HCT116 (cell line): ENCODE data around the gene GPR108.

Experiments
- EZH2 ChIP-seq: fragments of 200-600 bp; sonication (generic); IDR thresholded peaks from 2 replicates; pipeline ENCODE4 v1.6.1; 2017; ENCODE audit warnings: antibody characterized with exemption, mixed run types
- EZH2phosphoT487 ChIP-seq: fragments of 200-600 bp; IDR thresholded peaks from 2 replicates; pipeline ENCODE4 v1.6.1; 2018; ENCODE audit warnings: antibody characterized with exemption, borderline replicate concordance
- POLR2A ChIP-seq: IDR thresholded peaks from 2 replicates; pipeline ENCODE4 v1.7.0; 2011; ENCODE audit warnings: borderline replicate concordance; ENCODE audit not compliant: insufficient read depth, insufficient read length; ENCODE audit errors: extremely low read depth
- POLR2AphosphoS5 ChIP-seq: IDR thresholded peaks from 2 replicates; pipeline ENCODE4 v1.6.1; 2011; ENCODE audit warnings: mild to moderate bottlenecking, low read depth, low read length, moderate library complexity
- YY1 ChIP-seq: IDR thresholded peaks from 2 replicates; pipeline ENCODE4 v1.6.1; 2011; ENCODE audit warnings: low read length, low read depth, moderate library complexity, mild to moderate bottlenecking; ENCODE audit not compliant: insufficient replicate concordance; ENCODE audit errors: extremely low read depth
- TF ChIP-seq, protein P1 (sequence below), 3 experiments: fragments of 200-600 bp in 1 of 3; sonication (generic) in 1 of 3; IDR thresholded peaks in 2 of 3; conservative IDR thresholded peaks in 1 of 3; 2 replicates each; pipeline ENCODE4 v1.5.1; 2012 to 2017; ENCODE audit warnings: low read depth in 2 of 3, low read length in 2 of 3, antibody characterized with exemption in 1 of 3, borderline replicate concordance in 1 of 3, control low read depth in 1 of 3, mild to moderate bottlenecking in 1 of 3, mixed read lengths in 1 of 3, mixed run types in 1 of 3, moderate library complexity in 1 of 3; ENCODE audit not compliant: insufficient read depth in 1 of 3

GRCh38 chr19:6754653-6755463 lies 17.5 kb upstream of the GPR108 start:
- TF ChIP-seq POLR2AphosphoS5 (no peak), YY1 (no peak), POLR2A (no peak), EZH2 (no peak), EZH2phosphoT487 (no peak)
- TF ChIP-seq, protein P1, sequence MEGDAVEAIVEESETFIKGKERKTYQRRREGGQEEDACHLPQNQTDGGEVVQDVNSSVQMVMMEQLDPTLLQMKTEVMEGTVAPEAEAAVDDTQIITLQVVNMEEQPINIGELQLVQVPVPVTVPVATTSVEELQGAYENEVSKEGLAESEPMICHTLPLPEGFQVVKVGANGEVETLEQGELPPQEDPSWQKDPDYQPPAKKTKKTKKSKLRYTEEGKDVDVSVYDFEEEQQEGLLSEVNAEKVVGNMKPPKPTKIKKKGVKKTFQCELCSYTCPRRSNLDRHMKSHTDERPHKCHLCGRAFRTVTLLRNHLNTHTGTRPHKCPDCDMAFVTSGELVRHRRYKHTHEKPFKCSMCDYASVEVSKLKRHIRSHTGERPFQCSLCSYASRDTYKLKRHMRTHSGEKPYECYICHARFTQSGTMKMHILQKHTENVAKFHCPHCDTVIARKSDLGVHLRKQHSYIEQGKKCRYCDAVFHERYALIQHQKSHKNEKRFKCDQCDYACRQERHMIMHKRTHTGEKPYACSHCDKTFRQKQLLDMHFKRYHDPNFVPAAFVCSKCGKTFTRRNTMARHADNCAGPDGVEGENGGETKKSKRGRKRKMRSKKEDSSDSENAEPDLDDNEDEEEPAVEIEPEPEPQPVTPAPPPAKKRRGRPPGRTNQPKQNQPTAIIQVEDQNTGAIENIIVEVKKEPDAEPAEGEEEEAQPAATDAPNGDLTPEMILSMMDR (IDR thresholded peaks at IDR 0.05 in 2 of 3, conservative IDR thresholded peaks at IDR 0.05 in 1 of 3; ENCODE audit: borderline replicate concordance in 1 of 3, insufficient read depth in 1 of 3, low read depth in 2 of 3, low read length in 2 of 3), result no peak
